AG04450 (cell line): ENCODE data around the gene FAM200B. TPM values are rescaled to one million over a fixed set of nuclear protein-coding genes. Genes with fewer than 3 reads are reported as not detected.

Source experiments
- CTCF ChIA-PET: fragments of 300-600, 350-600 bp; formaldehyde crosslinking; extraction: SDS; loops from one replicate; lab custom pipeline; 2022; ENCODE audit warnings: antibody characterized with exemption, inconsistent platforms; lab: Charles Lee
- POLR2A ChIA-PET: fragments of 350-600 bp; formaldehyde crosslinking; extraction: SDS; loops from one replicate; lab custom pipeline; 2021; ENCODE audit warnings: antibody characterized with exemption, inconsistent platforms; lab: Yijun Ruan, JAX
- DNase-seq: peaks from one replicate; pipeline ENCODE4 v3.0.0-alpha.2; 2011; ENCODE audit warnings: low read depth, low spot score
- H3K27ac ChIP-seq: one replicate; pipeline ENCODE4 v1.5.1; 2012; ENCODE audit warnings: low read depth, low read length, control low read depth
- H3K27me3 ChIP-seq: one replicate; pipeline ENCODE4 v1.6.0; 2012; ENCODE audit warnings: low read length; ENCODE audit not compliant: control insufficient read depth, insufficient read depth
- H3K4me3 ChIP-seq: 2 replicates; pipeline ENCODE4 v1.5.1; 2011; ENCODE audit warnings: mild to moderate bottlenecking, low read depth, low read length, control low read depth
- H3K9me3 ChIP-seq: 2 replicates; pipeline ENCODE4 v1.5.1; 2012; ENCODE audit warnings: low read length; ENCODE audit not compliant: control insufficient read depth, insufficient read depth
- polyA plus RNA-seq: library from polyadenylated mRNA; depleted of rRNA; stranded (reverse); fragments of >200 nt; gene quantifications from 2 replicates; pipeline ENCODE4 v1.2.3, GENCODE V29; 2011
- TF ChIP-seq, protein P1 (sequence below): IDR thresholded peaks from 2 replicates; pipeline ENCODE4 v1.5.1; 2011; ENCODE audit warnings: low read depth, low read length, control low read depth, inconsistent platforms

FAM200B gene
- polyA plus RNA-seq, 1 experiment: 47.3 TPM

DNA sequence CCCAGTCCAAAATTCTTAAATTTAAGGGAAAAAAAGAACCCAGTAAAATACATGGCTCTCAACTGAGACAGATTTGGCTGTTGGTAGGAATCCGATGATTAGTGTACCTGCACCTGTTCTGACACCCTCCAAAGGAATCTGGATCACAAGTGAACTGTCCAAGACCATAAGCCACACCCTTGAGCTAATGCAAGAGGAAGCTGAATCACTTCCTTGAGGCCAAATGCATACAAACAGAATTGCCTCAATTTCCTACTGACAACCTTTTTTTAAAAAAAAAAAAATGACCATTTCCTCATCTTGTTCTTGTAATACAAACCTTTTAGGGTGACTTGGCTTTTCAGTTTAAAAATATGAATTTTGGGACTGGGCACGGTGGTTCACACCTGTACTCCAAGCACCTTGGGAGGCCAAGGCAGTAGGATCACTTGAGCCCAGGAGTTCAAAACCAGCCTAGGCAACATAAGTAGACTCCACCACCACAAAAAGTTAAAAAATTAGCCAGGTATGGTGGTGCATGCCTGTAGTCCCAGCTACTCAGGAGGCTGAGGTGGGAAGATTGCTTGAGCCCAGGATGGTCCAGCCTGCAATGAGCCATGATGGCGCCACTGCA lies 15.8 kb upstream of the FAM200B start:
- no peaks in the 10 kb centered on the region for H3K27me3 ChIP-seq
- TF ChIP-seq, protein P1, sequence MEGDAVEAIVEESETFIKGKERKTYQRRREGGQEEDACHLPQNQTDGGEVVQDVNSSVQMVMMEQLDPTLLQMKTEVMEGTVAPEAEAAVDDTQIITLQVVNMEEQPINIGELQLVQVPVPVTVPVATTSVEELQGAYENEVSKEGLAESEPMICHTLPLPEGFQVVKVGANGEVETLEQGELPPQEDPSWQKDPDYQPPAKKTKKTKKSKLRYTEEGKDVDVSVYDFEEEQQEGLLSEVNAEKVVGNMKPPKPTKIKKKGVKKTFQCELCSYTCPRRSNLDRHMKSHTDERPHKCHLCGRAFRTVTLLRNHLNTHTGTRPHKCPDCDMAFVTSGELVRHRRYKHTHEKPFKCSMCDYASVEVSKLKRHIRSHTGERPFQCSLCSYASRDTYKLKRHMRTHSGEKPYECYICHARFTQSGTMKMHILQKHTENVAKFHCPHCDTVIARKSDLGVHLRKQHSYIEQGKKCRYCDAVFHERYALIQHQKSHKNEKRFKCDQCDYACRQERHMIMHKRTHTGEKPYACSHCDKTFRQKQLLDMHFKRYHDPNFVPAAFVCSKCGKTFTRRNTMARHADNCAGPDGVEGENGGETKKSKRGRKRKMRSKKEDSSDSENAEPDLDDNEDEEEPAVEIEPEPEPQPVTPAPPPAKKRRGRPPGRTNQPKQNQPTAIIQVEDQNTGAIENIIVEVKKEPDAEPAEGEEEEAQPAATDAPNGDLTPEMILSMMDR: no peak
- H3K27ac ChIP-seq: no peak overlapping the region
- no peak overlapping the region for H3K4me3 ChIP-seq
- ChIA-PET CTCF (no interaction called here), POLR2A (no interaction called here)
- H3K9me3 ChIP-seq: no peaks in the 10 kb centered on the region
- DNase-seq: no peak

DNA sequence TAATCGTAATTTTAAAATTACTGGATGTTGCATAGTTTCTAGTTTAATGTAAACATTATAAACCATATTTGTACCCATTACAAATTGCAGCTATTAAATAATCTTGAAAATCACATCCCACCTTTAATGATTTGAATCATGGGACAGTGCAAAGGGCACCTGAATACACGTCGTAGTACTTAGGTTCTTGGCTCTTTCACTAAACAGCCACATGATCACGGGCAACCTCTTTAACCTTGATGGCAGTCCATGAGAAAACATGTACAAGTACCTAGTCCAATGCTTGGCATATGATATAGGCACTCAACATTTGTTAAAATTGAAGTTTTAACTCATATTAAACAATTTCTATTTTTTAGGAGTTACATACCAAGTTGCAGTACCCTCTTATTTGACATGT lies 14.6 kb upstream of the FAM200B start:
- no peak for DNase-seq
- Histone ChIP-seq H3K9me3 (no peaks in the 10 kb centered on the region), H3K4me3 (no peak overlapping the region), H3K27me3 (no peaks in the 10 kb centered on the region), H3K27ac (no peak overlapping the region)
- ChIA-PET CTCF (no interaction called here), POLR2A (interaction anchor here (0.7 kb wide), 1 partner anchor 12 kb away, joined by 4 read pairs; the partner anchor contains the start of gene FBXL5)
- TF ChIP-seq, protein P1: no peak

DNA sequence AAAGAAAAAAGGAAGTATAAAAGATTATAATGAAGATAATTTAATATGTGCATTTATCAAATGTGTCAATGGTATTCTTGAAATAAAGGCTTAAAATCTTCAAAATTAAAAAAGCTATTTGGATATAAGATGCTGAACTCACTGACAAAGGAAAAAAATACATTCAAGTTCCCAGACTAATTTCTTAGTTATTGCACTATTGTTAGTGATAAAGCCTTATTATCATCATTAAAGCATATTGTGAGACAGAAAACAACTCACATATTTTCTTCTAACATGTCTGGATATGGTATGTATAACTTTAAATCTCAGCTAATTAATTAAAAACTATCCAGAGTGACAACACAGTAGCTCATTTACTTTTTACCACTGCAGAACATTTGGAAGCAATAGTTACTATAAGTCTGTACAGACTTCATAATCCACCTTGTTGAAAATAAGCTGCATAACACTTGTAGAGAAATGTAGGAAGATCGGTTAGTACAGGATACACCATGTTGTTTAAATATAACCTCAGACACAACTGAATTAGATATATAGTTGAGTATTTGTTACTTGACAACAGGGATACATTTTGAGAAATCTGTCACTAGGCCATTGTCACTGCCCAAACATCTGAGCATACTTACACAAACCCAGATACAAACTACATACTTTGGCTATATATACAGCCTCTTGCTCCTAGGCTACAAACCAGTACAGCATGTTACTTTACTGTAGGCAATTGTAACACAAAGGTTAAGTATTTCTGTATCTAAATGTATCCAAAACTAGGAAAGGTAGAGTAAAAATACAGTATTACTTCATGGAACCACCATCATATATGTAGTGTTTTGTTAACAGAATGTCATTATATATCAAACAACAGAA lies 12.8 kb upstream of the FAM200B start:
- Histone ChIP-seq H3K4me3 (no peak overlapping the region), H3K27ac (no peak overlapping the region), H3K9me3 (no peaks in the 10 kb centered on the region), H3K27me3 (no peaks in the 10 kb centered on the region)
- no peak for DNase-seq
- ChIA-PET POLR2A (interaction anchor here (0.6 kb wide), 1 partner anchor 31 kb away, joined by 4 read pairs; no protein-coding TSS in a partner anchor), CTCF (no interaction called here)
- TF ChIP-seq, protein P1: no peak

DNA sequence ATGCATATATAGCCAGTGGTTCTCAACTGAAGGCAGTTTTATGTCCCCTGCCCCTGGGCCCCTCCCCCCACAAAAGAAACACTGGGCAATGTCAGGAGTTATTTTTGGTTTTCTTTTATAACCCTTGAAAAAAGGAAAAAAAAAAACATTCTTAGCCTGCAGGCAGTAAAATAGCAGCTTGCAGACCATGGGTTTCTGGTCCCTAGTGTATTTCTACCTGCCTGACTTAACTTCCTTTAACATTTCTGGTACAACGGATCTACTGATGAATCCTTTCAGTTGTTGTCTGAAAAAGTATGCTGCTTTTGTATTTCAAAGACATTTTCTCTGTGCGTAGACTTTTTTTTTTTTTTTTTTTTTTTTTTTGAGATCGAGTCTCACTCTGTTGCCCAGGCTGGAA lies 11.1 kb upstream of the FAM200B start:
- POLR2A ChIA-PET: interaction anchor here (1.5 kb wide), 1 partner anchor 11 kb away, joined by 3 read pairs; the partner anchor contains the start of gene FAM200B
- Histone ChIP-seq H3K27ac (no peak overlapping the region), H3K4me3 (no peak overlapping the region), H3K9me3 (no peaks in the 10 kb centered on the region), H3K27me3 (no peaks in the 10 kb centered on the region)
- no peak for DNase-seq
- TF ChIP-seq, protein P1: no peak
- CTCF ChIA-PET: interaction anchor here (0.7 kb wide), 1 partner anchor 631 kb away, joined by 6 read pairs; no protein-coding TSS in a partner anchor

DNA sequence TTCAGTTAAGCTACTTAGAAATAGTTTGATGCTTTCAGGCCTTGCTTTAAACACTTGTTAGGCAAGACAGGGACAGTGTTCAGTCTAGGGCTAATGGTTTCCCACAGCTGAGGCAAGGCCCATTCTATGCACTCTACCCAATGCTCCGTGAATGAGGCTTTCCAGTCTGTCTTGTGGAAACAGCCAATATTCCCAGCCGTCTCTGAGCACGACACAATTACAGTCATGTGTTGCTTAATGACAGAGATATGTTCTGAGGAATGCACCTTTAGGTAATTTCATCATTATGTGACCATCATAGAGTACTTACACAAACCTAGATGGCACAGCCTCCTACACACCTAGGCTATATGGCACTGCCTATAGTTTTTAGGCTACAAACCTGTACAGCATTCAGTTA lies 9.5 kb upstream of the FAM200B start:
- Histone ChIP-seq H3K27me3 (no peaks in the 10 kb centered on the region), H3K4me3 (no peak overlapping the region), H3K27ac (no peak overlapping the region), H3K9me3 (no peaks in the 10 kb centered on the region)
- TF ChIP-seq, protein P1: no peak
- no peak for DNase-seq
- CTCF ChIA-PET: no interaction called here
- POLR2A ChIA-PET: no interaction called here
